AG10803 (cell line): ENCODE results near the gene LYPD6.
A peak's percentile ranks its signal among the peaks of the same experiment; 100 is the strongest.

Source experiments
- DNase-seq: peaks from one replicate; pipeline ENCODE4 v3.0.0; 2010; ENCODE audit warnings: low read depth
- H3K4me3 ChIP-seq: 2 replicates; pipeline ENCODE4 v1.5.1; 2011; ENCODE audit warnings: mild to moderate bottlenecking, low read length, control low read depth
- TF ChIP-seq, protein P1 (sequence below): conservative IDR thresholded peaks from 2 replicates; pipeline ENCODE4 v1.5.1; 2011; ENCODE audit warnings: mild to moderate bottlenecking, low read length, control low read depth, inconsistent platforms

The LYPD6 gene, protein sequence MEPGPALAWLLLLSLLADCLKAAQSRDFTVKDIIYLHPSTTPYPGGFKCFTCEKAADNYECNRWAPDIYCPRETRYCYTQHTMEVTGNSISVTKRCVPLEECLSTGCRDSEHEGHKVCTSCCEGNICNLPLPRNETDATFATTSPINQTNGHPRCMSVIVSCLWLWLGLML

DNA sequence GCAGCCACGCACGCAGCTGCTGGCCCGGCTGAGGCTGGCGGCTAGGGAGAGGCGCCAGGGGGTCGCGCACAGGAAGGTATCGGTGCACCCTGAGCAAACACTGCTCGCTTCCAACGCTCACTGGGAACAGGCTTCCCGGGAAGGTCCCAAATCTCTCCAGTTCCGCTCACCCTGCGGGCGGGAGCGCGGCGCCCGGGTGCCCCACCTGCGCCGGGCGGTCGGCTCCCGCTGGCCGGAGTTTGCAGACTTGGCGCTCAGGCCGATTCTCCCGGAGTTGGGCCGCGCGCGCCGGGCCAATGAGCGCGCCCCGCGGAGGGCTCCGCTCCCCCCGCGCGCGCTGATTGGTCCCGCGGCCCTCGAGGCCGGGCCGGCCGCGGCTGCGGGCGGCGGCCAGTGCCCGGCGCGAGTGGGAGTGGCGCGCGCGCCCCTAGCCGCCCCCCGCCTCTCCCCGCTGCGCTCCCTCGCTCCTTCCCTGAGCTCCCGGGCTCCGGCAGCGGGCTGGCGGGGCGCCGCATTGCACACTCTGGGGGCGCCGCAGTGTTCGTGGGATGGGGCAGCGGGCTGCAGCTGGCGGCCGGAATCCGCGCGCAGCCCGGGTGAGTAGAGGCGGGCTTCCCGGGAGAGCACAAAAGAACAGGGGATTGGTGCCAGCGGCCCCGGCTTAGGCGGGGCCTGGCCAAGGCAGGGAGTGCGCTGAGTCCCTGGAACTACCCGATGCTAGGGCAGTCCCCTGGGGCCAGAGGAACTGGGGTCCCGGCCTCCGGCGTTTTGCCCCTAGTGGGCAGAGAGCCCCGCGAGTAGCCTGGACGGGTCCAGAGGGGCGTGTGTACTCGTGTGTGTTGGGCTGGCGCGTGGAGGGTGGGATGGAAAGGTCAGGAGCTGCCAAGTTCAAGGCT is at the start of gene LYPD6:
Gene LYPD6 (plus strand): TSS at position 461 of the 896 bp plus-strand sequence. CDS start 107,122 bp downstream, outside the sequence.
- H3K4me3 ChIP-seq, result peak within 1 kb of the TSS; percentile 75
- peak; percentile 70 for DNase-seq
- TF ChIP-seq, protein P1, sequence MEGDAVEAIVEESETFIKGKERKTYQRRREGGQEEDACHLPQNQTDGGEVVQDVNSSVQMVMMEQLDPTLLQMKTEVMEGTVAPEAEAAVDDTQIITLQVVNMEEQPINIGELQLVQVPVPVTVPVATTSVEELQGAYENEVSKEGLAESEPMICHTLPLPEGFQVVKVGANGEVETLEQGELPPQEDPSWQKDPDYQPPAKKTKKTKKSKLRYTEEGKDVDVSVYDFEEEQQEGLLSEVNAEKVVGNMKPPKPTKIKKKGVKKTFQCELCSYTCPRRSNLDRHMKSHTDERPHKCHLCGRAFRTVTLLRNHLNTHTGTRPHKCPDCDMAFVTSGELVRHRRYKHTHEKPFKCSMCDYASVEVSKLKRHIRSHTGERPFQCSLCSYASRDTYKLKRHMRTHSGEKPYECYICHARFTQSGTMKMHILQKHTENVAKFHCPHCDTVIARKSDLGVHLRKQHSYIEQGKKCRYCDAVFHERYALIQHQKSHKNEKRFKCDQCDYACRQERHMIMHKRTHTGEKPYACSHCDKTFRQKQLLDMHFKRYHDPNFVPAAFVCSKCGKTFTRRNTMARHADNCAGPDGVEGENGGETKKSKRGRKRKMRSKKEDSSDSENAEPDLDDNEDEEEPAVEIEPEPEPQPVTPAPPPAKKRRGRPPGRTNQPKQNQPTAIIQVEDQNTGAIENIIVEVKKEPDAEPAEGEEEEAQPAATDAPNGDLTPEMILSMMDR, result no peak

DNA sequence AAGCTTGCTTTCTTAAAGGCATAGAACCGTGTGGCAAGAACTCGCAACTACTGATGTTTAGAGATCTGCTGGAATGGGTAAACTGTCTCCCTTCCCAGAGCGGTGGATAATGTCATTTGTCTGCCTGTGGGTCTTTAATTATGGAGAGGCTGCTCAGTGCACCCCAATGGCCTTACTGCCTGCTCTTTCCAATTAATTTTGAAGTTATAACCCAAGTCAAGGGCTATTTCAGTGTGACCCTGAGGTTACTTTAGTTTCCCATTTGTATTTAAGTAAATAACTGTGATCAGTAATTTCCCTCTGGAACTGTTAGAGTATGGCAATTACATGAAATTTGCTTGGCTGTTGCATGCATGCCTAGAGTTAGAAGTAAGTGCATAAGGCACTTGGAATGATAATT is 48.9 kb upstream of the LYPD6 start:
- TF ChIP-seq, protein P1, result no peak
- H3K4me3 ChIP-seq, result no peak overlapping the region
- no peak for DNase-seq

DNA sequence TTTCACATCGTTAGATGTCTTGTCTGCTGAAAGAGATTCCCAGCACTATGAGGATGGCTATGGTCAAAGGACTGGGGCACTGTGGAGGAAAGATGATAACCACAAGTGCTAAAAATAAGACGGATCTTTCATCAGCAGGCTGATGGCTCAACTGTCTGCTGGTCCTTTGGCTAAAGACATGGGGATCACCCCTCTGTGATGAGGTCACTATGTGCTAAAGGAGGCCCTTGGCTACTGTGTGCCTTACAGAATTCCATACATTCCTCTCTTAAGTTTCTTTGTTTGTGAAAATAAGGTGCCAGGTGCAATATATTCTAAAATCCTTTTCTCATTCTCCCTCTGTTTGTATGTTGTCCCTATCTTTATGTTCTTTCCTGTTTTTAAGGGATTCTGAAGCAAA is 39.7 kb upstream of the LYPD6 start:
- TF ChIP-seq, protein P1, result no peak
- peak; percentile 12 for DNase-seq
- H3K4me3 ChIP-seq, result no peak overlapping the region

DNA sequence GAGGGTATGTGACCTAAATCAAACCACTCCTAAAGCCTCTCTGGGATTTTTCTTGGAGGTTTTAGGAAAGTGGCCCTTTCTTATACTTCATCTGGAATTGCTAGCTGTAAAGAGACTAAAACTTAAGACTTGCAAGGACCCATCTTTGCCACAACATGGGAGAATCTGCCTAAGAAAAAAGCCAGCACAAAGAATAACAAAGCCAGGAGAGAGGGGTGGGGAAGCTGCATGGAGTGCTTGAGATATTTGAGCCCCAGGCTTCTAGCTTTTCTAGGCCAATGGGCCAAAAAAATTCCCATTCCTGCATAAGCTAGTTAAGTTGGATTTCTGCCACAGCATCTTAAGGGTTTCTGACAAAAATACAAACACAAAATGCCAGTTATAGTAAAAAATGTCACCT is 38.5 kb upstream of the LYPD6 start:
- no peak for DNase-seq
- H3K4me3 ChIP-seq, result no peak overlapping the region
- TF ChIP-seq, protein P1, result no peak

DNA sequence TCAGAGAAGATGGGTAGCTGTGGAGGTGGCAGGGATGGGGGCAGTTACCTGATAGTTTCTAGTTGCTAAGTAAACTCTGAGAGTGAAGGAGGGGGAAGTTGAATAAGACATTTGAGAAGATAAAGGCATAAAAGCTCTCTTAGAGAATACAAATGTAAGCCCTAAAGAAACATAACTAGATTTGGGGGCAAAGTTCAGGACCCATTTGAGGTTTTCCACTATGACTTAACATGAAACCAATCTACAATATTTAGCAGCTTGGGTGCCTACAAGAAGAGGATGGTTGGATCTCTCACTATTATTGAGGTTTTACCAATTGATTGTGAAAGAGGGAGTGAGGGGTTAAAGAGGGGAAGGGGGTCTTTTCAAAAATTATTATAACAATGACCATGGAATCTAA is 34.4 kb upstream of the LYPD6 start:
- no peak overlapping the region for H3K4me3 ChIP-seq
- DNase-seq, result no peak
- TF ChIP-seq, protein P1, result no peak

DNA sequence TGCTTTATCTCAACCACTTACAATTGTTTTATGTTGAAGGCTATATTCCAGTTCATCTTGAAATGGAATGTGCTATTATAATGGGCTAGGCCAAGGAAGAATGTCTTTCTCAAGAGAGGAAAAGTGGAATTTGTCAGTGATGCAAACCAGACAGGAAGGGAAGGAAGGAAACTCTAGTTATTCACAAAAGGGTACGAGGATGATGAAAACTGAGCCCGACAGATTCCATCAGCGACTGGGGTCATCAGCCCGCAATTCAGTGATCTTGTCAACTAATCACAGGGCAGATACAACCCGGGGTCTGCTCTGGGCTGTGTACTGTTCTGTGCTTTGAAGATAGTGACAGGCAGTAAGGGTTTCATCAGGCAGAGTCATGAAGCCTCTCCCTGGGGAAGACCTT is 23.4 kb upstream of the LYPD6 start:
- TF ChIP-seq, protein P1, result no peak
- no peak overlapping the region for H3K4me3 ChIP-seq
- peak; percentile 30 for DNase-seq

DNA sequence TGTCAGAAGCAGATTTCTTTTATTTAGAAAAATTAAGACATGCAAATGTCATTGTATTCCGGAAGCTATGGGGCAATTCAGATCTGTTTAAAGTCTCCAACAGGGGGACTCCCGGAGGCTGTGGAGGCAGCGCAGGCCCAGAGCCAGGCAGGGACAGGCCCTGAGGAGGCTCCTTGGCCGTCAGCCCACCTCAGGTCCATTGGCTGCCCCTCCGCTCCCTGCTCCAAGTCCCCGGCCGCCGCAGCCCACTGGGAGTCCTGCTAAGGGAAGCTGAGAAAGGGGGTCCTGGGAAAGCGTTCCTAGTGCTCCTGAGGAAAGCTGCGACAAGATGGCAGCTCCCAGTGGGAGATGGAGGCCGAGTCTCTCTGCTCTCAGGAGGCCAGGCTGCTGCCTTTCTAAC is 20.0 kb upstream of the LYPD6 start:
- no peak for DNase-seq
- TF ChIP-seq, protein P1, result no peak
- no peak overlapping the region for H3K4me3 ChIP-seq
